CD4-positive, alpha-beta T cell treated with Interleukin-12 subunit alpha and Interleukin-12 subunit beta, for 1 hour (primary cell): Measurements from ENCODE around the gene CPHXL2.

Experiments
- DNase-seq: peaks from one replicate; pipeline ENCODE4 v3.0.0-alpha.2; 2020

Gene CPHXL2

GRCh38 chr16:75640598-75640997, 36.2 kb downstream of the CPHXL2 start:
- no peak for DNase-seq

- no peak for DNase-seq
Observed at GRCh38 chr16:75635036-75635435, 41.8 kb downstream of the CPHXL2 start.

GRCh38 chr16:75632857-75633256, 44.0 kb downstream of the CPHXL2 start:
- no peak for DNase-seq

GRCh38 chr16:75630052-75630451, 46.8 kb downstream of the CPHXL2 start:
- no peak for DNase-seq

GRCh38 chr16:75629132-75629531, 47.7 kb downstream of the CPHXL2 start:
- DNase-seq, result no peak

GRCh38 chr16:75628351-75628750, 48.5 kb downstream of the CPHXL2 start:
- DNase-seq, result no peak

GRCh38 chr16:75627851-75628250, 49.0 kb downstream of the CPHXL2 start:
- peak; percentile 42 for DNase-seq

GRCh38 chr16:75626806-75627205, 50.0 kb downstream of the CPHXL2 start:
- no peak for DNase-seq

GRCh38 chr16:75624921-75625334, 51.9 kb downstream of the CPHXL2 start:
- DNase-seq, result no peak

GRCh38 chr16:75622761-75623605, 53.8 kb downstream of the CPHXL2 start, which contains the start of gene ADAT1:
ADAT1 (minus strand) TSS chr16:75623281; CDS start chr16:75620799, 2,482 bp downstream.
- peak; percentile 98 for DNase-seq

GRCh38 chr16:75621170-75621477, 55.7 kb downstream of the CPHXL2 start:
- peak; percentile 54 for DNase-seq

GRCh38 chr16:75620326-75621169, 56.3 kb downstream of the CPHXL2 start:
- DNase-seq, result peak; percentile 82

- no peak for DNase-seq
Observed at GRCh38 chr16:75618780-75619179, 58.0 kb downstream of the CPHXL2 start.

GRCh38 chr16:75617121-75617520, 59.7 kb downstream of the CPHXL2 start:
- DNase-seq, result no peak

GRCh38 chr16:75616521-75617010, 60.2 kb downstream of the CPHXL2 start:
- DNase-seq, result peak; percentile 59

- no peak for DNase-seq
Observed at GRCh38 chr16:75615619-75616018, 61.2 kb downstream of the CPHXL2 start.

GRCh38 chr16:75614066-75614897, 62.5 kb downstream of the CPHXL2 start:
- DNase-seq, result no peak
